ENCODE measurements around the gene AQP12B. TPM values are rescaled to one million over a fixed set of nuclear protein-coding genes. Genes with fewer than 3 reads are reported as not detected.
"Not testable (repeated sequence)": the region's sequence is repeated elsewhere in the genome, so short reads cannot be mapped to it uniquely, and the experiment has no call there.

The AQP12B gene
- total and polyA plus RNA-seq, 3 donors from 2014 or later: not detected

GRCh38 chr2:240687045-240687740 lies 4.5 kb upstream of the AQP12B start:
- Histone ChIP-seq H3K27ac (no peak overlapping the region), H3K27me3 (no peaks in the 10 kb centered on the region), H3K4me3 (no peak overlapping the region), H3K36me3 (ENCODE audit: low read depth, missing control alignments) (no peaks in the 10 kb centered on the region), H3K9me3 (no peaks in the 10 kb centered on the region), H3K4me1 (no peaks in the 10 kb centered on the region)
- intact Hi-C loops (cut with DNase I; ENCODE audit: low total_unique reads): no loop called here
- WGBS, 2 donors: 87 to 93% methylated on average over 13 to 19 of the region's 20 CpGs
- TF ChIP-seq POLR2A (IDR thresholded peaks at IDR 0.05): no peak
- no peak for TF ChIP-seq CTCF (IDR thresholded peaks at IDR 0.05)
- no peak for DNase-seq

- 78 to 85% methylated on average over 6 of the region's 6 CpGs for WGBS, 2 donors
- H3K4me1 ChIP-seq: no peaks in the 10 kb centered on the region
- no peaks in the 10 kb centered on the region for H3K9me3 ChIP-seq
- no peak overlapping the region for H3K4me3 ChIP-seq
- intact Hi-C loops (cut with DNase I; ENCODE audit: low total_unique reads): no loop called here
- no peaks in the 10 kb centered on the region for H3K27me3 ChIP-seq
- H3K36me3 ChIP-seq (ENCODE audit: low read depth, missing control alignments): no peaks in the 10 kb centered on the region
- H3K27ac ChIP-seq: no peak overlapping the region
- DNase-seq: no peak
- TF ChIP-seq CTCF (IDR thresholded peaks at IDR 0.05) (no peak), POLR2A (IDR thresholded peaks at IDR 0.05) (no peak)
Observed at GRCh38 chr2:240686460-240686859, 3.8 kb upstream of the AQP12B start.

DNA sequence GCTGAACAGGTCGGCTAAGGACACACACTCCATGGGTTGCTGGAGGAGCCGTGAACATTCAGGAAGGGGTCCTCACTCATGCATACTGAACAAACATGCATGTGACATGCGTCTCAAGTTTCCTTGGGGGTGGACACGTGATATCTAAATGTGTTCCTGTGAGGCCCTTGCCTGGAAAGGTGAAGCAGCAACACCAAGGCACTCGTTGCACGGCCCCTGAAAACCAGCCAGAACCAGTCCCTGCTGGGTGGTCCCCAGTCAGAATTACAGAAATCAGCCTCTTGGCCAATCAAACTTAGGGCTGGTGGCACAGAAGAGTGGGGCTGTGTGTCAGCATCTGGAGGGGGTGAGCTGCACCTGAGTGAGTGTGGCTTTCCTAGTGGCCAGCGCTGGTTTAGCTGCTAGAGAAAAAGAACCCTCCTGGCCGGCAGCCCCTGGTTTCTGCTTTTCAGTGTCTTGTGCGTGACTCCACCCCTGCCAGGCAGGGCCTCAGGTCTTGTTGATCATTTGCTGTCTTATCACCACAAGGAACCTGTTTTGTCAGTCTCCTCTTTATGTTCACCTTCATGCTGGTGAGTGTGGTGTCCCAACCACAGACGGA lies 3.2 kb upstream of the AQP12B start:
- TF ChIP-seq POLR2A (IDR thresholded peaks at IDR 0.05) (no peak), CTCF (IDR thresholded peaks at IDR 0.05) (no peak)
- WGBS, 2 donors: 81 to 86% methylated on average over 9 to 10 of the region's 10 CpGs
- intact Hi-C loops (cut with DNase I; ENCODE audit: low total_unique reads): no loop called here
- Histone ChIP-seq H3K27me3 (no peaks in the 10 kb centered on the region), H3K4me1 (no peaks in the 10 kb centered on the region), H3K4me3 (no peak overlapping the region), H3K9me3 (no peaks in the 10 kb centered on the region), H3K27ac (no peak overlapping the region), H3K36me3 (ENCODE audit: low read depth, missing control alignments) (no peaks in the 10 kb centered on the region)
- DNase-seq: no peak

- WGBS, 2 donors: 75 to 88% methylated on average over 7 to 15 of the region's 15 CpGs
- H3K4me3 ChIP-seq; H3K36me3 ChIP-seq (ENCODE audit: low read depth, missing control alignments); H3K27me3 ChIP-seq; H3K27ac ChIP-seq; H3K9me3 ChIP-seq; H3K4me1 ChIP-seq; DNase-seq; intact Hi-C loops (cut with DNase I; ENCODE audit: low total_unique reads): not testable (repeated sequence)
Observed at GRCh38 chr2:240683980-240684728, 1.5 kb upstream of the AQP12B start.

GRCh38 chr2:240683329-240683979 lies 769 bp upstream of the AQP12B start:
- WGBS, 2 donors: 83% methylated on average over 1 of the region's 15 CpGs; no CpG with 5 or more reads in 1 of the 2 donors
- H3K27me3 ChIP-seq; intact Hi-C loops (cut with DNase I; ENCODE audit: low total_unique reads); H3K4me3 ChIP-seq; H3K4me1 ChIP-seq; H3K36me3 ChIP-seq (ENCODE audit: low read depth, missing control alignments); H3K27ac ChIP-seq; H3K9me3 ChIP-seq; DNase-seq: not testable (repeated sequence)

GRCh38 chr2:240680185-240680584 lies 2.5 kb downstream of the AQP12B start:
- DNase-seq; H3K9me3 ChIP-seq; H3K4me1 ChIP-seq; H3K36me3 ChIP-seq (ENCODE audit: low read depth, missing control alignments); H3K27ac ChIP-seq; H3K27me3 ChIP-seq; intact Hi-C loops (cut with DNase I; ENCODE audit: low total_unique reads); H3K4me3 ChIP-seq: not testable (repeated sequence)
- 28% methylated on average over 2 of the region's 11 CpGs; no CpG with 5 or more reads in 1 of the 2 donors for WGBS, 2 donors

DNA sequence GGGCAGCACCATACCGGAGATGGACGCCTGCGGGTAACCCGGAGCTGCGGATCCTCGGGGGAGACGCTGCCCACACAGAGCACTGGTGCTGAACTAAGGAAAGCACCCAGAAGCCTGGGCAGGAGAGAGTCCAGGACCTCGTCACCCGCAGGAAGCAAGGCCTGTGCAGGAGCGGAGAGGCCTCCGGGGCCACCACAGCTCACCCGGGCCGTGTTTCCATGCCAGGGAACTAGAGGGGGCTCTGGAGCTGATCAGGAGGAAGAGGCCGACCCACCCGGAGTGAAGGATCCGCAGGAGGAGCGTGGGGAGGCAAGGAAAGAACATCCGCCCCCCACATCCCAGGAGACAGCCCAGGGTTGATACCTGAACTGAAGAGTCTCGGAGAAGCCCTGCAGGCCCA lies 3.8 kb downstream of the AQP12B start:
- intact Hi-C loops (cut with DNase I; ENCODE audit: low total_unique reads); H3K27ac ChIP-seq; DNase-seq; H3K27me3 ChIP-seq; H3K4me3 ChIP-seq; H3K36me3 ChIP-seq (ENCODE audit: low read depth, missing control alignments); H3K4me1 ChIP-seq; H3K9me3 ChIP-seq: not testable (repeated sequence)
- WGBS, 2 donors: no CpG with 5 or more reads among the region's 19 CpGs

DNA sequence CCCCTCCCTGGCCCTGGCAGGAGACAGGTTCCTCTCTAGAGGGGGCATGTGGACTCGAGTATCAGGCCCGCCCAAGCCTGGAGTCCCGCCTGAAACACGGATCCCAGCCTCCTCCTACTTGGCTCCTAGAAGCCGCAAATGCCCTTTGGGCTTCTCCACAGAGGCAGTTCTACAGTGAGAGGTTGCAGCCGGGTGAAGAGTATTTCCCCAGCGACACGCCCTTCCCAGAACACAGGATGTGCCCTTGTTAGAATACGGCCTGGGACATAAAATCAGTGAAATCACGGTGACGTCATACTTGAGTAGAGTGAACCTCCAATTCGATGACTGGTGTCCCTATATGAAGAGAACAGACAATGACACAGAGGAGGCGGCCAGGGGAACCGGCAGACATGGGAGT lies 4.6 kb downstream of the AQP12B start:
- whole genome bisulfite sequencing, 2 donors: no CpG with 5 or more reads among the region's 14 CpGs
- H3K36me3 ChIP-seq (ENCODE audit: low read depth, missing control alignments); H3K4me1 ChIP-seq; H3K9me3 ChIP-seq; H3K27me3 ChIP-seq; H3K4me3 ChIP-seq; intact Hi-C loops (cut with DNase I; ENCODE audit: low total_unique reads); H3K27ac ChIP-seq; DNase-seq: not testable (repeated sequence)

All from testis (tissue), 3 donors.